Endodermal cell (in vitro differentiated cells): ENCODE measurements around the gene FOXD1. TPM values are rescaled to one million over a fixed set of nuclear protein-coding genes. Genes with fewer than 3 reads are reported as not detected.

ENCODE experiments used
- DNase-seq: peaks from one replicate; pipeline ENCODE4 v3.0.0-alpha.2; 2017
- H3K27ac ChIP-seq: 2 replicates; pipeline ENCODE4 v1.5.1; 2013; ENCODE audit warnings: mild to moderate bottlenecking, low read depth, low read length, moderate library complexity
- H3K27me3 ChIP-seq: 2 replicates; pipeline ENCODE4 v1.6.1; 2013; ENCODE audit warnings: mild to moderate bottlenecking, low read length, moderate library complexity; ENCODE audit not compliant: insufficient read depth, control insufficient read depth, poor library complexity, severe bottlenecking
- H3K36me3 ChIP-seq: 2 replicates; pipeline ENCODE4 v1.7.0; 2013; ENCODE audit warnings: mild to moderate bottlenecking, low read length, moderate library complexity; ENCODE audit not compliant: control insufficient read depth, insufficient read depth
- H3K4me1 ChIP-seq: one replicate; pipeline ENCODE4 v1.7.0; 2013; ENCODE audit warnings: low read length; ENCODE audit not compliant: control insufficient read depth, insufficient read depth
- H3K4me3 ChIP-seq: 2 replicates; pipeline ENCODE4 v1.5.1; 2013; ENCODE audit warnings: mild to moderate bottlenecking, low read length, moderate library complexity
- H3K9ac ChIP-seq: 2 replicates; pipeline ENCODE4 v1.6.1; 2013; ENCODE audit warnings: mild to moderate bottlenecking, low read length, moderate library complexity; ENCODE audit not compliant: poor library complexity, severe bottlenecking; ENCODE audit errors: extremely low read depth
- H3K9me3 ChIP-seq: 2 replicates; pipeline ENCODE4 v1.6.1; 2013; ENCODE audit warnings: mild to moderate bottlenecking, low read length, moderate library complexity; ENCODE audit not compliant: control insufficient read depth
- H3K27ac Mint-ChIP-seq: 2 replicates; pipeline ENCODE4 v1.8.0; 2020; ENCODE audit warnings: mixed read lengths
- H3K27me3 Mint-ChIP-seq: 2 replicates; pipeline ENCODE4 v1.8.0; 2021; ENCODE audit warnings: mild to moderate bottlenecking, mixed read lengths; ENCODE audit not compliant: insufficient read depth
- H3K36me3 Mint-ChIP-seq: 2 replicates; pipeline ENCODE4 v1.8.0; 2020; ENCODE audit warnings: low read depth, mixed read lengths
- H3K4me1 Mint-ChIP-seq: 2 replicates; pipeline ENCODE4 v1.8.0; 2020; ENCODE audit warnings: mixed read lengths
- H3K4me3 Mint-ChIP-seq: 2 replicates; pipeline ENCODE4 v1.8.0; 2020; ENCODE audit warnings: mild to moderate bottlenecking, moderate library complexity, mixed read lengths
- H3K9me3 Mint-ChIP-seq: 2 replicates; pipeline ENCODE4 v1.8.0; 2020; ENCODE audit warnings: mild to moderate bottlenecking, mixed read lengths
- CTCF ChIP-seq: fragments of 200-600 bp; sonication (generic); conservative IDR thresholded peaks from 2 replicates; pipeline ENCODE4 v1.5.0; 2021; ENCODE audit warnings: antibody characterized with exemption, mild to moderate bottlenecking
- WGBS, 2 experiments: methylation state at CpG; one replicate each; pipeline versions ENCODE4 v1.1.5 to v1.1.7; 2013; ENCODE audit warnings: missing lambda C conversion rate in 2 of 2, mixed read lengths in 1 of 2; ENCODE audit not compliant: insufficient coverage in 1 of 2, insufficient read length in 1 of 2; 5-methylcytosine and 5-hydroxymethylcytosine counted together
- total RNA-seq, 2 donors: library from RNA; stranded (reverse); fragmentation: NEBNext Ultra II Directional in 1 of 2; extraction: Animal tissue kit (Norgen Biotek cat#: 25700) in 1 of 2; gene quantifications; 2 replicates in 1 of 2; 3 replicates in 1 of 2; pipeline ENCODE4 v1.2.1, GENCODE V29; 2021

The FOXD1 gene
- total RNA-seq, 2 donors from 2014 or later, result 0.29 to 0.59 TPM

- Mint-ChIP-seq H3K9me3 (no peaks in the 10 kb centered on the region), H3K4me1 (peaks cover 50% of the 10 kb centered on the region), H3K27ac (no peak overlapping the region), H3K36me3 (no peaks in the 10 kb centered on the region), H3K4me3 (no peak overlapping the region), H3K27me3 (peaks cover 12% of the 10 kb centered on the region)
- no peak for DNase-seq
- no peak overlapping the region for H3K27ac ChIP-seq
- H3K9me3 ChIP-seq, result no peaks in the 10 kb centered on the region
- WGBS, 2 experiments, result 43 to 89% methylated on average over 1 of the region's 1 CpG
- TF ChIP-seq CTCF, result no peak
- no peaks in the 10 kb centered on the region for H3K27me3 ChIP-seq
- no peak overlapping the region for H3K4me3 ChIP-seq
- H3K36me3 ChIP-seq, result no peaks in the 10 kb centered on the region
- no peak overlapping the region for H3K9ac ChIP-seq
- H3K4me1 ChIP-seq, result peaks cover 5% of the 10 kb centered on the region
Observed at GRCh38 chr5:73491155-73491554, 42.6 kb upstream of the FOXD1 start.

GRCh38 chr5:73490088-73490487, 41.5 kb upstream of the FOXD1 start:
- Mint-ChIP-seq H3K27me3 (peaks cover 12% of the 10 kb centered on the region), H3K9me3 (no peaks in the 10 kb centered on the region), H3K4me1 (peaks cover 47% of the 10 kb centered on the region), H3K27ac (no peak overlapping the region), H3K36me3 (no peaks in the 10 kb centered on the region), H3K4me3 (no peak overlapping the region)
- Histone ChIP-seq H3K4me1 (peaks cover 5% of the 10 kb centered on the region), H3K4me3 (no peak overlapping the region), H3K9me3 (no peaks in the 10 kb centered on the region), H3K27me3 (no peaks in the 10 kb centered on the region), H3K27ac (no peak overlapping the region), H3K36me3 (no peaks in the 10 kb centered on the region), H3K9ac (no peak overlapping the region)
- 94% methylated on average over 2 of the region's 2 CpGs; no CpG with 5 or more reads in 1 of the 2 experiments for WGBS, 2 experiments
- DNase-seq, result no peak
- TF ChIP-seq CTCF, result no peak

GRCh38 chr5:73488806-73489205, 40.2 kb upstream of the FOXD1 start:
- no peak overlapping the region for H3K27ac ChIP-seq
- peaks cover 44% of the 10 kb centered on the region for H3K4me1 Mint-ChIP-seq

More at GRCh38 chr5:73488806-73489205, 40.2 kb upstream of the FOXD1 start:
- Mint-ChIP-seq H3K4me3 (no peak overlapping the region), H3K27ac (no peak overlapping the region), H3K27me3 (peaks cover 9% of the 10 kb centered on the region), H3K9me3 (no peaks in the 10 kb centered on the region), H3K36me3 (no peaks in the 10 kb centered on the region)
- no peak overlapping the region for H3K4me3 ChIP-seq
- no peak for TF ChIP-seq CTCF
- H3K9me3 ChIP-seq, result no peaks in the 10 kb centered on the region
- H3K36me3 ChIP-seq, result no peaks in the 10 kb centered on the region
- no peak for DNase-seq
- H3K27me3 ChIP-seq, result no peaks in the 10 kb centered on the region
- no peak overlapping the region for H3K9ac ChIP-seq
- 97% methylated on average over 3 of the region's 3 CpGs for WGBS, 2 experiments
- H3K4me1 ChIP-seq, result peaks cover under 1% of the 10 kb centered on the region
